AG09319 (cell line): Measurements from ENCODE around the gene GDAP2.

Experiments
- DNase-seq: peaks from one replicate; pipeline ENCODE4 v3.0.0-alpha.2; 2010; ENCODE audit warnings: low read depth; ENCODE audit errors: extremely low read depth
- TF ChIP-seq, protein P1 (sequence below): IDR thresholded peaks from 2 replicates; pipeline ENCODE4 v1.5.1; 2011; ENCODE audit warnings: low read depth, mild to moderate bottlenecking, inconsistent platforms, low read length, moderate library complexity

The GDAP2 gene

DNA sequence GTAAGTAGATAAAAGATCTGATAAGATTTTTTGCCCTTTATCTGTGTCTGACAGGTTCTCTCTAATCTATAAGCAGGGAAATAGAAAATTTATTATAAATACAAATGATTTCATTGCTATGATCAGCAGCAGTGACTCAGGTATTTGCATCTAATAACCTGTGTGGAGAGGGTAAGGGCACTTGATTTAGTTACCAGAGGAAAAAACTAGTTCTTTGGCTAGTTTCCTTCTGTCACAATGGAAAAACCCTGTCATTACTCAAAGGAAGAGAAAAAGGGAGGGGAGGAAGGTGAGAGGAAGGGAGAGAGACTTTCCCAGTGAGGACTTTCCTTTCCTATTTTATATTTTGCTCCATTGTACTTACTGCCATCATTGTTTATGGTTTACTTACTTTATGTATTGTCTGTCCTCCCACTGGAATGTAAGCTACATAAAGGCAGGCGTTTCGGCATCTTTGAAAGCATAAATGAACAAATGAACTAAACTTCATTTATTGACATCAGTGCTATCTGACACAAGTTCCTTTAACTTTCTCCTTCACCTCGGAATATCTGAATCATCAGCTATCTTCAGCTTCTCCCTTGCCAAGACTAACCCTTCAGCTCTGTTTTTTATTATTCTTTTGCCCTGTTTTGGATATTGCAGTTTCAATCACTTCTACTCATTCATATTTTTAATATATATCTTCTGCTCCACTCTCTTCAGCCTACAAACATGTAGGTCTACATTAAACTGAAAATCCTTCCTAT lies 35.0 kb upstream of the GDAP2 start:
- TF ChIP-seq, protein P1, sequence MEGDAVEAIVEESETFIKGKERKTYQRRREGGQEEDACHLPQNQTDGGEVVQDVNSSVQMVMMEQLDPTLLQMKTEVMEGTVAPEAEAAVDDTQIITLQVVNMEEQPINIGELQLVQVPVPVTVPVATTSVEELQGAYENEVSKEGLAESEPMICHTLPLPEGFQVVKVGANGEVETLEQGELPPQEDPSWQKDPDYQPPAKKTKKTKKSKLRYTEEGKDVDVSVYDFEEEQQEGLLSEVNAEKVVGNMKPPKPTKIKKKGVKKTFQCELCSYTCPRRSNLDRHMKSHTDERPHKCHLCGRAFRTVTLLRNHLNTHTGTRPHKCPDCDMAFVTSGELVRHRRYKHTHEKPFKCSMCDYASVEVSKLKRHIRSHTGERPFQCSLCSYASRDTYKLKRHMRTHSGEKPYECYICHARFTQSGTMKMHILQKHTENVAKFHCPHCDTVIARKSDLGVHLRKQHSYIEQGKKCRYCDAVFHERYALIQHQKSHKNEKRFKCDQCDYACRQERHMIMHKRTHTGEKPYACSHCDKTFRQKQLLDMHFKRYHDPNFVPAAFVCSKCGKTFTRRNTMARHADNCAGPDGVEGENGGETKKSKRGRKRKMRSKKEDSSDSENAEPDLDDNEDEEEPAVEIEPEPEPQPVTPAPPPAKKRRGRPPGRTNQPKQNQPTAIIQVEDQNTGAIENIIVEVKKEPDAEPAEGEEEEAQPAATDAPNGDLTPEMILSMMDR = no peak
- no peak for DNase-seq

DNA sequence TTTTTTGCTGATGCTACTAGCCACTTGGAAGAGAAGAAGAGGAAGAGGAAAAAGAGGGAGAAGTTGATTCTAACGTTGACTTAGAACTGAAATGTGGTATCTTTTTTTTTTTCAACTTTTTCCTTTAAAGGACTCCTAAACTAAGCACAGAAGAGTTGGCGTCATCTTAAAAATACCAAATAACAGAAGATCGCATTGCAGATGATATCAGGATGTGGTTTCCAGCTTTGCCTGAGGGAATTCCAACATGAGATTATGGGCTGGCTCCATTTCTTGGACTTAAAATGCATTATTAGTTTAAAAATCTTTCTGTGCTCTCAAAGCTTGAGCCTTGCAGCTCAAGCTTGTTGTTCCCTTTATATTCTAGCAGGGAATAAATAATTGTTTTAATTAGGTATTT lies 29.9 kb upstream of the GDAP2 start:
- peak; percentile 19 for DNase-seq
- TF ChIP-seq, protein P1 = no peak

DNA sequence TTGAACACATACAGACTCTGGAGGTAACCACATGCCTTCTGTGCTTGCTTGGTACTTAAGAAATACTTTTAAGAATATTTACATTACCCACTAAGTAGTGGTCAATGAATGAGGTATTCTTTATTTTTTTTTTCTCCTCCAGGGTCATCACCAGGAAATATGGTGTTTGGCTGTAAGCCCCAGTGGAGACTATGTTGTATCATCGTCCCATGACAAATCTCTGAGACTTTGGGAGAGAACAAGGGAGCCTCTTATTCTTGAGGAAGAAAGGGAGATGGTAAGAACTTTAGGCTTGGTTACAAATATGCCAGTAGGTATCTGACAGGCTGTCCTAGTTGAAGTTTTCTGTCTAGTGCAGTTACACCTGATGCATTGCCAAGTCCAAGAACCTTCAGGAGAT lies 23.0 kb upstream of the GDAP2 start:
- TF ChIP-seq, protein P1 = no peak
- DNase-seq = no peak

DNA sequence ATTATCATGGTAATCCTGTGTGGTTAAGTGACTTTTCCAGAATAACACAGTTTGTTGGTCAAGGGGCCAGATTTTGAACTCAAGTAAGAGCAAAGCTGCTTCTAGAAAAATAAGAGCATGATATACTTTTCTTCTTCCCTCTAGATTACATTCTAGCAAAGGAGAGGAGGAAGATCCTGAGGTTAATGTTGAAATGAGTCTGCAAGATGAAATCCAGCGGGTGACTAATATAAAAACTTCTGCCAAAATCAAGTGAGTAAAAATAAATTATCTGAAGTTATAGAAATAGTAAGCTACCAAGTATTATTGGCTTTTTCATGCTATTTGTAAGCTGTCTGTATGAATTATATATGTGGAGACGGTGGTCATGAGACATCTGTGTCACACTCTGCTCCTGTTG lies 12.9 kb upstream of the GDAP2 start:
- DNase-seq = no peak
- TF ChIP-seq, protein P1 = no peak

DNA sequence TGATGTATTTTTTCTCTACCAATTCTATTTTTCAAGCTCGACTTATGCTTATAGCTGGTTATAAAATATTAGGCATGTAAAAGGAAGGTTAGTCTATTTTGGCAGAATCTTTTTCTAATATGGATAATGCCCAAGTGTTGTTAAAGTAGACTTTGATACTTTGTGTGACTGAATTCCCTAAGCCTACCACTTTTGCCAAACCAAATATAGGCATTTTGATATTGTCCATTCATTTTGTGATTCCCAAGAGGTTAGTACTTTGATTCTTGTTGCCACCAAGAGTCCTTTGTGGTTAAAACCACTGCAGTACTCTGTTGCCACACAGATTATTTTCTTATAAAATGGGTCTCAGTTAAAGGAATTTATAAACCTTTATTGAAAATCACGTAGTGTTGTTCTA lies 4.3 kb upstream of the GDAP2 start:
- no peak for DNase-seq
- TF ChIP-seq, protein P1 = no peak

DNA sequence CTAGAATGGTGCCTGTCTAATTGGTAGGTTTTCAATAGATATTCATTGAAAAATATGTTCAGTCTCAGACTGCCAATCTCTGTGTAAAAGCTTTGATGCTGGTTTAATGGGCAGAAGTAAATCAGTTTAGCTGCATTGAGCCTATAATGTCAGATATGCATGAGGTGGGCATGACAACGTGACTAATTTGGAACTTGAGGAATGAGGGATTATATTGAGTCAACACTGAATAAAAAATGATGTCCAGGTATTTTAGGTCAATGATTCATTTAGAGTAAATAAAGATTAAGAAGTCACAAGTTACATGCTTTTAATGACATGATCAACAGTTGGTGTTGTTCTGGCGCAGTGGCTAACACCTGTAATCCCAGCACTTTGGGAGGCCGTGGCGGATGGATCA lies 3.2 kb upstream of the GDAP2 start:
- TF ChIP-seq, protein P1 = no peak
- no peak for DNase-seq

DNA sequence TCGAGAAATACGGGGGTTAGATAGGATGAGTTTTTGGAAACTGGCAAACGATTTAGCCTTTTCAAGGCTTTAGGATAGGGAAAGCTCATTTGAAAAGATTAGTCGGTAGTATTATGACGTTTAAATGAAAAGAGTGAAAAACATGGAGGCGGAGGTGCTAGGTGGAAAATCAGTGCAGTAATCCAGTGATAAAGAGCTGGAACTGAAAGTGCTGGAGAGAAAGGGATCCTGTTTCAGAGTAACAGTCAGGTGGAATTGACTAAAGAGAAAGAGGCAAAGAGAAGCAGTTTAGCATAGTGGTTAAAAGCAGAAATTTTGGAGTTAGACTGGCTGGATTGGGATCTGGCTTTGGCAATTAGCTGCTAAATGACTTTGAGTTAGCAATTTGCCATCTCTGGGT lies 1.1 kb upstream of the GDAP2 start:
- no peak for DNase-seq
- TF ChIP-seq, protein P1 = no peak
